Measurements from ENCODE around the gene ZPLD1. TPM values are rescaled to one million over a fixed set of nuclear protein-coding genes. Genes with fewer than 3 reads are reported as not detected.

Gene ZPLD1
- total RNA-seq, 1 experiment from 2014 or later: not detected

- H3K9me2 ChIP-seq (ENCODE audit: insufficient read depth): no peaks in the 10 kb centered on the region; the same call in 1 of the 2 replicates
- H3K36me3 ChIP-seq (ENCODE audit: low read depth): no peaks in the 10 kb centered on the region
- BruUV-seq (replicated peaks): no TSS peak
- H3K4me1 ChIP-seq (replicated peaks; ENCODE audit: insufficient read depth): peaks cover 3% of the 10 kb centered on the region; the same call in 1 of the 2 replicates
- H3K79me2 ChIP-seq (ENCODE audit: low read depth): no peaks in the 10 kb centered on the region
- ChIA-PET POLR2A (ENCODE audit: unreplicated experiment) (no interaction called here), CTCF (interaction anchor here (0.7 kb wide), 1 partner anchor 9 kb away, joined by 3 read pairs; no protein-coding TSS in a partner anchor)
- no peak overlapping the region for H3K4me2 ChIP-seq
- no peak overlapping the region for H3K27ac ChIP-seq
- TF ChIP-seq CTCF (conservative IDR thresholded peaks at IDR 0.05): peak; percentile 48
- TF ChIP-seq EZH2 (IDR thresholded peaks at IDR 0.05; ENCODE audit: low read depth): no peak
- peaks cover 14% of the 10 kb centered on the region; the same call in 1 of the 2 replicates for H3K9me3 ChIP-seq (ENCODE audit: insufficient read depth, low read depth)
- intact Hi-C loops (cut with micrococcal nuclease; ENCODE audit: unreplicated experiment): loop anchor here (2.0 kb wide), 1 partner anchor 71 kb away; no protein-coding TSS in a partner anchor
- H4K20me1 ChIP-seq (ENCODE audit: insufficient read depth): no peaks in the 10 kb centered on the region
- no peaks in the 10 kb centered on the region for H3K27me3 ChIP-seq (ENCODE audit: insufficient read depth, low read depth)
- no peak overlapping the region for H3K4me3 ChIP-seq
- DNase-seq: no peak
- peak overlapping the region; percentile 20; the same call in 1 of the 2 replicates for H2AFZ ChIP-seq
- H3F3A ChIP-seq (ENCODE audit: insufficient read depth, low read depth): no peaks in the 10 kb centered on the region
Observed at GRCh38 chr3:102466001-102466400, 31.2 kb downstream of the ZPLD1 start.

GRCh38 chr3:102470066-102470465 is 35.3 kb downstream of the ZPLD1 start:
- no peak for DNase-seq
- TF ChIP-seq CTCF (conservative IDR thresholded peaks at IDR 0.05): no peak
- no peak for TF ChIP-seq EZH2 (IDR thresholded peaks at IDR 0.05; ENCODE audit: low read depth)
- Histone ChIP-seq H2AFZ (no peak overlapping the region), H3K9me3 (ENCODE audit: insufficient read depth, low read depth) (0 out of 2 replicates have a peak, but pooled peaks cover 3% of the 10 kb centered on the region), H3K27me3 (ENCODE audit: insufficient read depth, low read depth) (no peaks in the 10 kb centered on the region), H3F3A (ENCODE audit: insufficient read depth, low read depth) (no peaks in the 10 kb centered on the region), H3K4me1 (replicated peaks; ENCODE audit: insufficient read depth) (no peaks in the 10 kb centered on the region), H3K27ac (no peak overlapping the region), H3K4me3 (no peak overlapping the region), H4K20me1 (ENCODE audit: insufficient read depth) (no peaks in the 10 kb centered on the region), H3K79me2 (ENCODE audit: low read depth) (no peaks in the 10 kb centered on the region), H3K9me2 (ENCODE audit: insufficient read depth) (no peaks in the 10 kb centered on the region; the same call in 1 of the 2 replicates), H3K36me3 (ENCODE audit: low read depth) (no peaks in the 10 kb centered on the region), H3K4me2 (no peak overlapping the region)
- no TSS peak for BruUV-seq (replicated peaks)
- intact Hi-C loops (cut with micrococcal nuclease; ENCODE audit: unreplicated experiment): no loop called here
- ChIA-PET POLR2A (ENCODE audit: unreplicated experiment) (interaction anchor here (0.6 kb wide), 1 partner anchor 40 kb away, joined by 3 read pairs; no protein-coding TSS in a partner anchor), CTCF (no interaction called here)

GRCh38 chr3:102471001-102471400 is 36.2 kb downstream of the ZPLD1 start:
- Histone ChIP-seq H4K20me1 (ENCODE audit: insufficient read depth) (no peaks in the 10 kb centered on the region), H3K4me3 (no peak overlapping the region), H3K36me3 (ENCODE audit: low read depth) (no peaks in the 10 kb centered on the region), H3K27me3 (ENCODE audit: insufficient read depth, low read depth) (no peaks in the 10 kb centered on the region), H2AFZ (0 out of 2 replicates have a peak overlapping the region, but pooled peaks have one; percentile 23), H3K4me2 (no peak overlapping the region), H3K9me2 (ENCODE audit: insufficient read depth) (no peaks in the 10 kb centered on the region; the same call in 1 of the 2 replicates), H3F3A (ENCODE audit: insufficient read depth, low read depth) (no peaks in the 10 kb centered on the region), H3K9me3 (ENCODE audit: insufficient read depth, low read depth) (0 out of 2 replicates have a peak, but pooled peaks cover 3% of the 10 kb centered on the region), H3K27ac (no peak overlapping the region), H3K79me2 (ENCODE audit: low read depth) (no peaks in the 10 kb centered on the region), H3K4me1 (replicated peaks; ENCODE audit: insufficient read depth) (no peaks in the 10 kb centered on the region)
- CTCF ChIA-PET: no interaction called here
- TF ChIP-seq CTCF (conservative IDR thresholded peaks at IDR 0.05): 0 out of 2 replicates have a peak, but pooled peaks have one; percentile 29
- no peak for TF ChIP-seq EZH2 (IDR thresholded peaks at IDR 0.05; ENCODE audit: low read depth)
- no peak for DNase-seq
- no TSS peak for BruUV-seq (replicated peaks)
- POLR2A ChIA-PET (ENCODE audit: unreplicated experiment): no interaction called here
- intact Hi-C loops (cut with micrococcal nuclease; ENCODE audit: unreplicated experiment): no loop called here
